SK-N-SH treated with all-trans-retinoic acid at 6 μM for 48 hours (cell line): Measurements from ENCODE around the gene MARCKSL1.

Experiments used
- ATAC-seq: fragments of 200-7000 bp; cut with Tn5 transposase; 3 replicates; pipeline ENCODE4 v1.9.1; 2020; ENCODE audit warnings: mild to moderate bottlenecking, moderate library complexity
- ARNTL ChIP-seq: fragments of 450-650 bp; formaldehyde crosslinking; IDR thresholded peaks from 2 replicates; pipeline ENCODE4 v1.5.0; 2020; ENCODE audit warnings: low read depth, mild to moderate bottlenecking, moderate library complexity, borderline replicate concordance
- CREB5 ChIP-seq: fragments of 250-450 bp; sonication (Bioruptor Pico); IDR thresholded peaks from 2 replicates; pipeline ENCODE4 v1.5.1; 2020; ENCODE audit warnings: low read depth, mild to moderate bottlenecking, moderate library complexity
- CSDC2 ChIP-seq: fragments of 250-450 bp; sonication (Bioruptor Pico); IDR thresholded peaks from 2 replicates; pipeline ENCODE4 v1.5.0; 2020; ENCODE audit warnings: mild to moderate bottlenecking, moderate library complexity
- ESRRG ChIP-seq: fragments of 250-450 bp; sonication (Bioruptor Pico); IDR thresholded peaks from 2 replicates; pipeline ENCODE4 v1.6.1; 2021; ENCODE audit warnings: mild to moderate bottlenecking
- GLIS3 ChIP-seq: fragments of 250-450 bp; sonication (Bioruptor Pico); IDR thresholded peaks from 2 replicates; pipeline ENCODE4 v1.5.0; 2020; ENCODE audit warnings: mild to moderate bottlenecking, moderate library complexity
- ISL1 ChIP-seq: fragments of 250-450 bp; sonication (Bioruptor Pico); IDR thresholded peaks from 2 replicates; pipeline ENCODE4 v2.1.2; 2022; ENCODE audit warnings: mild to moderate bottlenecking, moderate library complexity
- OSR1 ChIP-seq: fragments of 250-450 bp; sonication (Bioruptor Pico); IDR thresholded peaks from 2 replicates; pipeline ENCODE4 v1.8.0; 2022; ENCODE audit warnings: moderate library complexity, mild to moderate bottlenecking, inconsistent platforms
- PATZ1 ChIP-seq: fragments of 250-450 bp; sonication (Bioruptor Pico); IDR thresholded peaks from 2 replicates; pipeline ENCODE4 v1.8.0; 2020; ENCODE audit warnings: mild to moderate bottlenecking, moderate library complexity, borderline replicate concordance
- POU6F1 ChIP-seq: fragments of 250-450 bp; sonication (Bioruptor Pico); IDR thresholded peaks from 2 replicates; pipeline ENCODE4 v1.8.0; 2021; ENCODE audit warnings: low read depth, mild to moderate bottlenecking, moderate library complexity, borderline replicate concordance
- PPARA ChIP-seq: fragments of 250-450 bp; sonication (Bioruptor Pico); IDR thresholded peaks from 2 replicates; pipeline ENCODE4 v1.5.0; 2020; ENCODE audit warnings: mild to moderate bottlenecking, borderline replicate concordance
- SNAI2 ChIP-seq: fragments of 250-450 bp; sonication (Bioruptor Pico); IDR thresholded peaks from 2 replicates; pipeline ENCODE4 v1.5.0; 2020; ENCODE audit warnings: mild to moderate bottlenecking, moderate library complexity
- TCF4 ChIP-seq: fragments of 250-450 bp; sonication (Bioruptor Pico); IDR thresholded peaks from 2 replicates; pipeline ENCODE4 v1.8.0; 2021; ENCODE audit warnings: mild to moderate bottlenecking, moderate library complexity, borderline replicate concordance
- TOX ChIP-seq: fragments of 250-450 bp; sonication (Bioruptor Pico); IDR thresholded peaks from 2 replicates; pipeline ENCODE4 v1.8.0; 2021; ENCODE audit warnings: mild to moderate bottlenecking, moderate library complexity, borderline replicate concordance
- ZC3H10 ChIP-seq: fragments of 250-450 bp; sonication (Bioruptor Pico); IDR thresholded peaks from 2 replicates; pipeline ENCODE4 v1.5.1; 2021; ENCODE audit warnings: mild to moderate bottlenecking, moderate library complexity
- ZFP3 ChIP-seq: fragments of 250-450 bp; sonication (Bioruptor Pico); IDR thresholded peaks from 2 replicates; pipeline ENCODE4 v1.5.0; 2020; ENCODE audit warnings: mild to moderate bottlenecking, moderate library complexity
- ZFP30 ChIP-seq: fragments of 450-650 bp; formaldehyde crosslinking; IDR thresholded peaks from 2 replicates; pipeline ENCODE4 v1.5.0; 2022; ENCODE audit warnings: mild to moderate bottlenecking, moderate library complexity
- ZNF8 ChIP-seq: fragments of 450-650 bp; formaldehyde crosslinking; IDR thresholded peaks from 2 replicates; pipeline ENCODE4 v1.5.0; 2020; ENCODE audit warnings: mild to moderate bottlenecking, moderate library complexity
- TF ChIP-seq, protein P1 (sequence below): fragments of 250-450 bp; sonication (Bioruptor Pico); IDR thresholded peaks from 2 replicates; pipeline ENCODE4 v1.5.1; 2021; ENCODE audit warnings: mild to moderate bottlenecking, moderate library complexity
- TF ChIP-seq, protein P2 (sequence below): fragments of 250-450 bp; sonication (Bioruptor Pico); IDR thresholded peaks from 2 replicates; pipeline ENCODE4 v1.5.0; 2020; ENCODE audit warnings: mild to moderate bottlenecking, moderate library complexity

Gene MARCKSL1

DNA sequence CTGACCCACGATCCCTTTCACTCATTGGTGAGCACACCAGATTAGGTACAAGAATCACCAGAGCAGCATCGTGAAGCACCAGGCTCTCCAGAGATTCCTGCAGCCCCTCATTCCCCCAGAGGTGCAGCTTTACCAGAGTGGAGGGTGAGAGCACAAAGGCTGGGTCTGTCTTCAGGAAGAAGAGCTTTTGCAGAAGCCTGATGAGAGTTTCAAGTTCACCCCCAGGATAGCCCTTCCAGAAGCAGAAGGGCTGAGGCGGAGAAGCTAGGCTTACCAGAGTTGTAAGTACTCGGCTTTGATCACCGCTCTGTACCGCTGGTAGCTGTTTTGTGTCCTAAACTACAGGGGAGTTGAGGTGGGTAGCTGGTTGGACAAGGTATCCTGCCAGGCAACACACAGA lies 29.4 kb upstream of the MARCKSL1 start:
- ATAC-seq = no peak
- no peak for TF ChIP-seq ISL1 (CRISPR knock-in tag)
- TF ChIP-seq CREB5 = no peak
- TF ChIP-seq SNAI2 (CRISPR knock-in tag) = no peak
- no peak for TF ChIP-seq OSR1
- TF ChIP-seq TCF4 (CRISPR knock-in tag) = no peak
- no peak for TF ChIP-seq GLIS3 (CRISPR knock-in tag)
- TF ChIP-seq ZC3H10 (CRISPR knock-in tag) = no peak
- TF ChIP-seq, protein P1, sequence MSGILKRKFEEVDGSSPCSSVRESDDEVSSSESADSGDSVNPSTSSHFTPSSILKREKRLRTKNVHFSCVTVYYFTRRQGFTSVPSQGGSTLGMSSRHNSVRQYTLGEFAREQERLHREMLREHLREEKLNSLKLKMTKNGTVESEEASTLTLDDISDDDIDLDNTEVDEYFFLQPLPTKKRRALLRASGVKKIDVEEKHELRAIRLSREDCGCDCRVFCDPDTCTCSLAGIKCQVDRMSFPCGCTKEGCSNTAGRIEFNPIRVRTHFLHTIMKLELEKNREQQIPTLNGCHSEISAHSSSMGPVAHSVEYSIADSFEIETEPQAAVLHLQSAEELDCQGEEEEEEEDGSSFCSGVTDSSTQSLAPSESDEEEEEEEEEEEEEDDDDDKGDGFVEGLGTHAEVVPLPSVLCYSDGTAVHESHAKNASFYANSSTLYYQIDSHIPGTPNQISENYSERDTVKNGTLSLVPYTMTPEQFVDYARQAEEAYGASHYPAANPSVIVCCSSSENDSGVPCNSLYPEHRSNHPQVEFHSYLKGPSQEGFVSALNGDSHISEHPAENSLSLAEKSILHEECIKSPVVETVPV = no peak
- TF ChIP-seq TOX (CRISPR knock-in tag) = no peak
- TF ChIP-seq ZNF8 (CRISPR knock-in tag) = no peak
- no peak for TF ChIP-seq CSDC2 (CRISPR knock-in tag)
- no peak for TF ChIP-seq ARNTL (CRISPR knock-in tag)

- no peak for ATAC-seq
- TF ChIP-seq PATZ1 (CRISPR knock-in tag) (no peak), ZNF8 (CRISPR knock-in tag) (no peak)
Measured at GRCh38 chr1:32364836-32365235, 28.8 kb upstream of the MARCKSL1 start.

DNA sequence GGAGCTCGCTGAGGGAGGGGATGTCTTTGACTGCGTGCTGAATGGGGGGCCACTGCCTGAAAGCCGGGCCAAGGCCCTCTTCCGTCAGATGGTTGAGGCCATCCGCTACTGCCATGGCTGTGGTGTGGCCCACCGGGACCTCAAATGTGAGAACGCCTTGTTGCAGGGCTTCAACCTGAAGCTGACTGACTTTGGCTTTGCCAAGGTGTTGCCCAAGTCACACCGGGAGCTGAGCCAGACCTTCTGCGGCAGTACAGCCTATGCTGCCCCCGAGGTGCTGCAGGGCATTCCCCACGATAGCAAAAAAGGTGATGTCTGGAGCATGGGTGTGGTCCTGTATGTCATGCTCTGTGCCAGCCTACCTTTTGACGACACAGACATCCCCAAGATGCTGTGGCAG lies 27.7 kb upstream of the MARCKSL1 start:
- TF ChIP-seq, protein P1 = no peak
- TF ChIP-seq ZFP30 (CRISPR knock-in tag) (no peak), ESRRG (CRISPR knock-in tag) (no peak), CREB5 (no peak), TOX (CRISPR knock-in tag) (no peak), GLIS3 (CRISPR knock-in tag) (no peak), TCF4 (CRISPR knock-in tag) (no peak), ZFP3 (CRISPR knock-in tag) (no peak), POU6F1 (CRISPR knock-in tag) (no peak), CSDC2 (CRISPR knock-in tag) (no peak), ZNF8 (CRISPR knock-in tag) (no peak), ISL1 (CRISPR knock-in tag) (no peak), SNAI2 (CRISPR knock-in tag) (no peak), PPARA (CRISPR knock-in tag) (no peak)
- TF ChIP-seq, protein P2, sequence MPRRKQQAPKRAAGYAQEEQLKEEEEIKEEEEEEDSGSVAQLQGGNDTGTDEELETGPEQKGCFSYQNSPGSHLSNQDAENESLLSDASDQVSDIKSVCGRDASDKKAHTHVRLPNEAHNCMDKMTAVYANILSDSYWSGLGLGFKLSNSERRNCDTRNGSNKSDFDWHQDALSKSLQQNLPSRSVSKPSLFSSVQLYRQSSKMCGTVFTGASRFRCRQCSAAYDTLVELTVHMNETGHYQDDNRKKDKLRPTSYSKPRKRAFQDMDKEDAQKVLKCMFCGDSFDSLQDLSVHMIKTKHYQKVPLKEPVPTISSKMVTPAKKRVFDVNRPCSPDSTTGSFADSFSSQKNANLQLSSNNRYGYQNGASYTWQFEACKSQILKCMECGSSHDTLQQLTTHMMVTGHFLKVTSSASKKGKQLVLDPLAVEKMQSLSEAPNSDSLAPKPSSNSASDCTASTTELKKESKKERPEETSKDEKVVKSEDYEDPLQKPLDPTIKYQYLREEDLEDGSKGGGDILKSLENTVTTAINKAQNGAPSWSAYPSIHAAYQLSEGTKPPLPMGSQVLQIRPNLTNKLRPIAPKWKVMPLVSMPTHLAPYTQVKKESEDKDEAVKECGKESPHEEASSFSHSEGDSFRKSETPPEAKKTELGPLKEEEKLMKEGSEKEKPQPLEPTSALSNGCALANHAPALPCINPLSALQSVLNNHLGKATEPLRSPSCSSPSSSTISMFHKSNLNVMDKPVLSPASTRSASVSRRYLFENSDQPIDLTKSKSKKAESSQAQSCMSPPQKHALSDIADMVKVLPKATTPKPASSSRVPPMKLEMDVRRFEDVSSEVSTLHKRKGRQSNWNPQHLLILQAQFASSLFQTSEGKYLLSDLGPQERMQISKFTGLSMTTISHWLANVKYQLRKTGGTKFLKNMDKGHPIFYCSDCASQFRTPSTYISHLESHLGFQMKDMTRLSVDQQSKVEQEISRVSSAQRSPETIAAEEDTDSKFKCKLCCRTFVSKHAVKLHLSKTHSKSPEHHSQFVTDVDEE = no peak
- ATAC-seq = no peak
